IMR-90 (cell line): Measurements from ENCODE around the gene CDHR4. TPM values are rescaled to one million over a fixed set of nuclear protein-coding genes. Genes with fewer than 3 reads are reported as not detected.
A peak's percentile ranks its signal among the peaks of the same experiment; 100 is the strongest.

ENCODE experiments used
- ATAC-seq: fragments of 200-7000 bp; cut with Tn5 transposase; 2 replicates; pipeline ENCODE4 v1.9.1; 2020; ENCODE audit warnings: low read depth, mild to moderate bottlenecking, moderate library complexity
- BruUV-seq: library from RNA; stranded (reverse); fragments of 400-500 nt; replicated peaks from 2 replicates; lab custom pipeline; 2021; lab: Mats Ljungman, UMichigan
- CTCF ChIA-PET: fragments of 300-600 bp; formaldehyde crosslinking; extraction: SDS; loops from one replicate; lab custom pipeline; 2021; ENCODE audit warnings: antibody characterized with exemption; lab: Yijun Ruan, JAX
- POLR2A ChIA-PET: fragments of 300-600 bp; sonication (Branson Sonifier 250); formaldehyde crosslinking; loops from one replicate; lab custom pipeline; 2022; ENCODE audit warnings: antibody characterized with exemption; ENCODE audit not compliant: unreplicated experiment; lab: Charles Lee
- DNase-seq: peaks from one replicate; pipeline ENCODE4 v3.0.0; 2013
- H2AFZ ChIP-seq: replicated peaks from 2 replicates; pipeline ENCODE3; 2013; ENCODE audit warnings: low read length, mild to moderate bottlenecking; ENCODE audit not compliant: poor library complexity
- H2AK5ac ChIP-seq: 2 replicates; pipeline ENCODE4 v1.6.1; 2013; ENCODE audit warnings: low read depth, low read length, inconsistent platforms
- H2AK9ac ChIP-seq: replicated peaks from 2 replicates; pipeline ENCODE3; 2013; ENCODE audit warnings: mild to moderate bottlenecking, low read depth, low read length, moderate library complexity; ENCODE audit not compliant: poor library complexity
- H2BK120ac ChIP-seq: 2 replicates; pipeline ENCODE4 v1.6.1; 2013; ENCODE audit warnings: low read depth, low read length, inconsistent platforms
- H2BK15ac ChIP-seq: 3 replicates; pipeline ENCODE4 v1.6.1; 2013; ENCODE audit warnings: low read depth, low read length, inconsistent platforms
- H2BK20ac ChIP-seq: 2 replicates; pipeline ENCODE4 v1.6.1; 2013; ENCODE audit warnings: low read depth, mild to moderate bottlenecking, inconsistent platforms, low read length, moderate library complexity
- H2BK5ac ChIP-seq: 2 replicates; pipeline ENCODE4 v1.6.1; 2013; ENCODE audit warnings: mild to moderate bottlenecking, low read depth, low read length, inconsistent platforms; ENCODE audit not compliant: poor library complexity, severe bottlenecking
- H3K14ac ChIP-seq: replicated peaks from 2 replicates; pipeline ENCODE4 v1.6.1; 2013; ENCODE audit warnings: low read depth, low read length, inconsistent platforms
- H3K18ac ChIP-seq: 2 replicates; pipeline ENCODE4 v1.6.1; 2013; ENCODE audit warnings: low read depth, low read length, control low read depth
- H3K23ac ChIP-seq: 2 replicates; pipeline ENCODE4 v1.6.1; 2013; ENCODE audit warnings: low read depth, low read length, inconsistent platforms
- H3K27ac ChIP-seq: 2 replicates; pipeline ENCODE4 v1.5.1; 2013; ENCODE audit warnings: mild to moderate bottlenecking, control low read depth, low read length; ENCODE audit not compliant: insufficient read depth
- H3K27me3 ChIP-seq: 2 replicates; pipeline ENCODE4 v1.6.1; 2013; ENCODE audit warnings: low read length; ENCODE audit not compliant: control insufficient read depth, insufficient read depth
- H3K36me3 ChIP-seq: 2 replicates; pipeline ENCODE4 v1.6.1; 2013; ENCODE audit warnings: low read length, mixed read lengths; ENCODE audit not compliant: control insufficient read depth, insufficient read depth
- H3K4ac ChIP-seq: 2 replicates; pipeline ENCODE4 v1.6.1; 2013; ENCODE audit warnings: low read depth, low read length, inconsistent platforms
- H3K4me1 ChIP-seq: 2 replicates; pipeline ENCODE4 v1.6.1; 2013; ENCODE audit warnings: low read length, mixed read lengths; ENCODE audit not compliant: control insufficient read depth, insufficient read depth
- H3K4me2 ChIP-seq: 2 replicates; pipeline ENCODE4 v1.6.1; 2013; ENCODE audit warnings: low read depth, mild to moderate bottlenecking, control low read depth, low read length, moderate library complexity
- H3K4me3 ChIP-seq: 2 replicates; pipeline ENCODE4 v1.5.1; 2013; ENCODE audit warnings: low read depth, mild to moderate bottlenecking, control low read depth, low read length, moderate library complexity; ENCODE audit not compliant: insufficient read depth
- H3K56ac ChIP-seq: 2 replicates; pipeline ENCODE4 v1.6.1; 2013; ENCODE audit warnings: low read length, inconsistent platforms; ENCODE audit not compliant: insufficient read depth; ENCODE audit errors: extremely low read depth
- H3K79me1 ChIP-seq, 2 experiments: 2 replicates each; pipeline ENCODE4 v1.6.1; 2013; ENCODE audit warnings: low read length in 2 of 2, inconsistent platforms in 1 of 2, low read depth in 1 of 2
- H3K9ac ChIP-seq: 2 replicates; pipeline ENCODE4 v1.6.1; 2013; ENCODE audit warnings: low read depth, low read length, control low read depth
- H3K9me1 ChIP-seq: 2 replicates; pipeline ENCODE4 v1.6.1; 2013; ENCODE audit warnings: low read length, inconsistent platforms; ENCODE audit not compliant: insufficient read depth
- H3K9me3 ChIP-seq: 2 replicates; pipeline ENCODE4 v1.6.1; 2013; ENCODE audit warnings: low read length; ENCODE audit not compliant: control insufficient read depth, insufficient read depth
- H4K20me1 ChIP-seq: 2 replicates; pipeline ENCODE4 v1.6.1; 2013; ENCODE audit warnings: low read length, inconsistent platforms; ENCODE audit not compliant: insufficient read depth
- H4K5ac ChIP-seq: 2 replicates; pipeline ENCODE4 v1.6.1; 2013; ENCODE audit warnings: mild to moderate bottlenecking, low read depth, low read length, control low read depth
- H4K8ac ChIP-seq, 2 experiments: 2 replicates each; pipeline ENCODE4 v1.6.1; 2013; ENCODE audit warnings: low read depth in 2 of 2, low read length in 2 of 2, control low read depth in 1 of 2, inconsistent platforms in 1 of 2
- H4K91ac ChIP-seq: 2 replicates; pipeline ENCODE4 v1.6.1; 2013; ENCODE audit warnings: low read depth, low read length, inconsistent platforms; ENCODE audit not compliant: insufficient read depth
- BHLHE40 ChIP-seq: fragments of 150-350 bp; IDR thresholded peaks from 2 replicates; pipeline ENCODE4 v1.6.1; 2016; ENCODE audit warnings: mild to moderate bottlenecking, low read depth, low read length
- CEBPB ChIP-seq: IDR thresholded peaks from 2 replicates; pipeline ENCODE4 v1.6.1; 2012; ENCODE audit warnings: low read depth, low read length, improper control_type of control experiment
- CHD1 ChIP-seq: IDR thresholded peaks from 2 replicates; pipeline ENCODE4 v1.6.1; 2012; ENCODE audit warnings: low read depth, low read length, improper control_type of control experiment
- FOS ChIP-seq: fragments of 150-350 bp; IDR thresholded peaks from 2 replicates; pipeline ENCODE4 v1.6.1; 2016; ENCODE audit warnings: low read depth, low read length
- MAFK ChIP-seq: IDR thresholded peaks from 2 replicates; pipeline ENCODE4 v1.6.1; 2012; ENCODE audit warnings: low read depth, low read length, improper control_type of control experiment
- MAZ ChIP-seq: IDR thresholded peaks from 2 replicates; pipeline ENCODE4 v1.6.1; 2012; ENCODE audit warnings: low read depth, mild to moderate bottlenecking, low read length, improper control_type of control experiment, moderate library complexity, borderline replicate concordance
- MXI1 ChIP-seq: IDR thresholded peaks from 2 replicates; pipeline ENCODE4 v1.6.1; 2012; ENCODE audit warnings: low read depth, mild to moderate bottlenecking, low read length, moderate library complexity, borderline replicate concordance
- NFE2L2 ChIP-seq: fragments of 150-350 bp; IDR thresholded peaks from 2 replicates; pipeline ENCODE4 v1.6.1; 2016; ENCODE audit warnings: low read depth, mild to moderate bottlenecking, low read length
- POLR2A ChIP-seq: IDR thresholded peaks from 2 replicates; pipeline ENCODE4 v1.6.1; 2012; ENCODE audit warnings: mild to moderate bottlenecking, low read depth, low read length
- RAD21 ChIP-seq: IDR thresholded peaks from 2 replicates; pipeline ENCODE4 v1.6.1; 2012; ENCODE audit warnings: low read length, improper control_type of control experiment
- RCOR1 ChIP-seq: IDR thresholded peaks from 2 replicates; pipeline ENCODE4 v1.6.1; 2012; ENCODE audit warnings: mild to moderate bottlenecking, low read length, improper control_type of control experiment; ENCODE audit not compliant: insufficient replicate concordance
- RFX5 ChIP-seq: IDR thresholded peaks from 2 replicates; pipeline ENCODE4 v1.8.0; 2012; ENCODE audit warnings: low read depth, mild to moderate bottlenecking, low read length, moderate library complexity
- SMC3 ChIP-seq: fragments of 150-350 bp; IDR thresholded peaks from 2 replicates; pipeline ENCODE4 v1.6.1; 2016; ENCODE audit warnings: low read depth, mild to moderate bottlenecking, antibody characterized with exemption, low read length, moderate library complexity
- WGBS, 2 experiments: methylation state at CpG; one replicate each; pipeline versions ENCODE4 v1.1.5 to v1.1.7; 2013; ENCODE audit warnings: missing lambda C conversion rate in 2 of 2; ENCODE audit not compliant: insufficient read length in 1 of 2; ENCODE audit errors: extremely low coverage in 2 of 2; 5-methylcytosine and 5-hydroxymethylcytosine counted together
- dilution Hi-C: fragments of 300-500 bp; cut with HindIII; formaldehyde crosslinking; loops from one replicate; pipeline ENCODE4 v1.14.3; 2018; ENCODE audit warnings: low sequenced_read_pairs; ENCODE audit not compliant: unreplicated experiment
- in situ Hi-C: fragments of 300-500 bp; cut with MboI; formaldehyde crosslinking; loops from 3 replicates; pipeline ENCODE4 v1.14.3; 2019; ENCODE audit warnings: low sequenced_read_pairs, inconsistent platforms, mixed read lengths
- intact Hi-C: fragments of 100-400 bp; cut with micrococcal nuclease; formaldehyde crosslinking; loops from 2 replicates; pipeline ENCODE4 v1.10.0; 2022
- polyA plus RNA-seq, 3 experiments: library from polyadenylated mRNA; depleted of rRNA; stranded (reverse); fragments of >200 nt; gene quantifications; 2 replicates each; pipeline ENCODE4 v1.2.3, GENCODE V29; 2012; ENCODE audit warnings: low replicate concordance in 1 of 3
- total RNA-seq: library from RNA; depleted of rRNA; stranded (reverse); fragments of >200 nt; gene quantifications from 2 replicates; pipeline ENCODE4 v1.2.3, GENCODE V29; 2012
- TF ChIP-seq, protein P1 (sequence below): fragments of 150-350 bp; IDR thresholded peaks from 2 replicates; pipeline ENCODE4 v1.6.1; 2017; ENCODE audit warnings: mild to moderate bottlenecking, antibody characterized with exemption, low read length, low read depth
- TF ChIP-seq, protein P2 (sequence below): conservative IDR thresholded peaks from 2 replicates; pipeline ENCODE4 v1.5.1; 2012; ENCODE audit warnings: mild to moderate bottlenecking, low read depth, low read length, improper control_type of control experiment
- TF ChIP-seq, protein P3 (sequence below): fragments of 150-350 bp; IDR thresholded peaks from 2 replicates; pipeline ENCODE4 v1.6.1; 2016; ENCODE audit warnings: low read depth, mild to moderate bottlenecking, low read length, moderate library complexity, borderline replicate concordance

Gene CDHR4
- total and polyA plus RNA-seq, 2 of the 4 experiments (the other 2 are of a cell fraction) = not detected

DNA sequence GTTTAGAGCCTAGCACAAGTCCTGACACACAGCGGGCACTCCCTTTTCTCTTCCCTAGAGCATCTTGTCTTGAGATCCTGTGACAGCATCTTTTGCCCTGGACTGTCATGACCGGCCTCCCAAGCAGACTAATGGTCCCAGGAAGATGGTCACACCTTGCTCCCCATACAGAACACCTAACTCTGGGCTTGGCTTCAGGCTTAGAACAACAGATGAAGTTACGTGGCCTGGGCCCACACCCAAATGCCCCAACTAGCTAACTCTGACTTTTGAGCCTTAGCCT, 12.6 kb downstream of the CDHR4 start:
- peak overlapping the region; percentile 73; the same call in 1 of the 2 replicates for H3K14ac ChIP-seq
- H2AFZ ChIP-seq = peak overlapping the region; percentile 89
- H3K4ac ChIP-seq = peak overlapping the region; percentile 85
- BruUV-seq = no TSS peak
- WGBS, 2 experiments = 100% methylated on average over 1 of the region's 3 CpGs; no CpG with 5 or more reads in 1 of the 2 experiments
- no peak overlapping the region for H3K18ac ChIP-seq
- H3K56ac ChIP-seq = no peak overlapping the region
- no peaks in the 10 kb centered on the region for H3K9me3 ChIP-seq
- peak overlapping the region; percentile 85 for H2AK9ac ChIP-seq
- peak overlapping the region; percentile 85 for H3K27ac ChIP-seq
- H2BK20ac ChIP-seq = 0 out of 2 replicates have a peak overlapping the region, but pooled peaks have one; percentile 20
- peaks cover 8% of the 10 kb centered on the region for H3K36me3 ChIP-seq
- peak overlapping the region; percentile 92 to 99 for H4K8ac ChIP-seq
- peak overlapping the region; percentile 61 for H2BK5ac ChIP-seq
- no peak overlapping the region for H2BK120ac ChIP-seq
- H4K91ac ChIP-seq = peak overlapping the region; percentile 88; the same call in 1 of the 2 replicates
- H2BK15ac ChIP-seq = no peak overlapping the region
- no peak overlapping the region for H3K4me3 ChIP-seq
- peaks cover under 1% of the 10 kb centered on the region; the same call in 1 of the 2 replicates for H3K27me3 ChIP-seq
- peak overlapping the region; percentile 8; the same call in 1 of the 2 replicates for H3K23ac ChIP-seq
- peak overlapping the region; percentile 92 for H4K5ac ChIP-seq
- in situ Hi-C loops = no loop called here
- CTCF ChIA-PET = no interaction called here
- peaks cover 7% of the 10 kb centered on the region for H3K4me1 ChIP-seq
- DNase-seq (no peak), ATAC-seq (no peak)
- TF ChIP-seq RAD21 (no peak), MXI1 (no peak), SMC3 (no peak), NFE2L2 (no peak), CHD1 (no peak), MAFK (no peak), MAZ (no peak), CEBPB (no peak), RFX5 (no peak), RCOR1 (no peak), BHLHE40 (no peak), POLR2A (no peak), FOS (no peak)
- TF ChIP-seq, protein P1, sequence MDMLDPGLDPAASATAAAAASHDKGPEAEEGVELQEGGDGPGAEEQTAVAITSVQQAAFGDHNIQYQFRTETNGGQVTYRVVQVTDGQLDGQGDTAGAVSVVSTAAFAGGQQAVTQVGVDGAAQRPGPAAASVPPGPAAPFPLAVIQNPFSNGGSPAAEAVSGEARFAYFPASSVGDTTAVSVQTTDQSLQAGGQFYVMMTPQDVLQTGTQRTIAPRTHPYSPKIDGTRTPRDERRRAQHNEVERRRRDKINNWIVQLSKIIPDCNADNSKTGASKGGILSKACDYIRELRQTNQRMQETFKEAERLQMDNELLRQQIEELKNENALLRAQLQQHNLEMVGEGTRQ = no peak
- TF ChIP-seq, protein P2, sequence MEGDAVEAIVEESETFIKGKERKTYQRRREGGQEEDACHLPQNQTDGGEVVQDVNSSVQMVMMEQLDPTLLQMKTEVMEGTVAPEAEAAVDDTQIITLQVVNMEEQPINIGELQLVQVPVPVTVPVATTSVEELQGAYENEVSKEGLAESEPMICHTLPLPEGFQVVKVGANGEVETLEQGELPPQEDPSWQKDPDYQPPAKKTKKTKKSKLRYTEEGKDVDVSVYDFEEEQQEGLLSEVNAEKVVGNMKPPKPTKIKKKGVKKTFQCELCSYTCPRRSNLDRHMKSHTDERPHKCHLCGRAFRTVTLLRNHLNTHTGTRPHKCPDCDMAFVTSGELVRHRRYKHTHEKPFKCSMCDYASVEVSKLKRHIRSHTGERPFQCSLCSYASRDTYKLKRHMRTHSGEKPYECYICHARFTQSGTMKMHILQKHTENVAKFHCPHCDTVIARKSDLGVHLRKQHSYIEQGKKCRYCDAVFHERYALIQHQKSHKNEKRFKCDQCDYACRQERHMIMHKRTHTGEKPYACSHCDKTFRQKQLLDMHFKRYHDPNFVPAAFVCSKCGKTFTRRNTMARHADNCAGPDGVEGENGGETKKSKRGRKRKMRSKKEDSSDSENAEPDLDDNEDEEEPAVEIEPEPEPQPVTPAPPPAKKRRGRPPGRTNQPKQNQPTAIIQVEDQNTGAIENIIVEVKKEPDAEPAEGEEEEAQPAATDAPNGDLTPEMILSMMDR = no peak
- TF ChIP-seq, protein P3, sequence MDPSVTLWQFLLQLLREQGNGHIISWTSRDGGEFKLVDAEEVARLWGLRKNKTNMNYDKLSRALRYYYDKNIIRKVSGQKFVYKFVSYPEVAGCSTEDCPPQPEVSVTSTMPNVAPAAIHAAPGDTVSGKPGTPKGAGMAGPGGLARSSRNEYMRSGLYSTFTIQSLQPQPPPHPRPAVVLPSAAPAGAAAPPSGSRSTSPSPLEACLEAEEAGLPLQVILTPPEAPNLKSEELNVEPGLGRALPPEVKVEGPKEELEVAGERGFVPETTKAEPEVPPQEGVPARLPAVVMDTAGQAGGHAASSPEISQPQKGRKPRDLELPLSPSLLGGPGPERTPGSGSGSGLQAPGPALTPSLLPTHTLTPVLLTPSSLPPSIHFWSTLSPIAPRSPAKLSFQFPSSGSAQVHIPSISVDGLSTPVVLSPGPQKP = no peak
- peaks cover 5% of the 10 kb centered on the region for H3K9me1 ChIP-seq
- H3K9ac ChIP-seq = peak overlapping the region; percentile 76
- peak overlapping the region; percentile 79 for H3K4me2 ChIP-seq
- dilution Hi-C loops = no loop called here
- intact Hi-C loops = no loop called here
- H3K79me1 ChIP-seq = peaks cover 4 to 40% of the 10 kb centered on the region in 2 experiments
- H2AK5ac ChIP-seq = peak overlapping the region; percentile 84
- POLR2A ChIA-PET = no interaction called here
- H4K20me1 ChIP-seq = peaks cover 10% of the 10 kb centered on the region; the same call in 1 of the 2 replicates
